Trophoblast cell (in vitro differentiated cells and primary cell): ENCODE measurements around the gene OCIAD1.
A peak's percentile ranks its signal among the peaks of the same experiment; 100 is the strongest.

Experiments used
- DNase-seq, 2 donors: peaks; one replicate each; pipeline ENCODE4 v3.0.0-alpha.2; 2016
- H2AFZ ChIP-seq: 2 replicates; pipeline ENCODE4 v1.6.1; 2013; ENCODE audit warnings: low read length, moderate library complexity, mild to moderate bottlenecking; ENCODE audit not compliant: insufficient read depth, poor library complexity
- H2AK5ac ChIP-seq: 2 replicates; pipeline ENCODE4 v1.6.1; 2013; ENCODE audit warnings: mild to moderate bottlenecking, low read length
- H2BK120ac ChIP-seq: 2 replicates; pipeline ENCODE4 v1.6.1; 2013; ENCODE audit warnings: low read length, mild to moderate bottlenecking, moderate library complexity; ENCODE audit not compliant: insufficient read depth, poor library complexity
- H2BK12ac ChIP-seq: 2 replicates; pipeline ENCODE4 v1.6.1; 2013; ENCODE audit warnings: mild to moderate bottlenecking, low read length, moderate library complexity
- H2BK5ac ChIP-seq: 2 replicates; pipeline ENCODE4 v1.6.1; 2013; ENCODE audit warnings: low read length, low read depth, moderate library complexity, mild to moderate bottlenecking; ENCODE audit not compliant: poor library complexity
- H3K14ac ChIP-seq: 2 replicates; pipeline ENCODE4 v1.6.1; 2013; ENCODE audit warnings: mild to moderate bottlenecking, low read length
- H3K18ac ChIP-seq: 2 replicates; pipeline ENCODE4 v1.6.1; 2013; ENCODE audit warnings: mild to moderate bottlenecking, low read length
- H3K23ac ChIP-seq: 2 replicates; pipeline ENCODE4 v1.6.1; 2013; ENCODE audit warnings: low read length
- H3K27ac ChIP-seq: 2 replicates; pipeline ENCODE4 v1.5.1; 2013; ENCODE audit warnings: low read depth, mild to moderate bottlenecking, inconsistent platforms, low read length, moderate library complexity
- H3K27me3 ChIP-seq: 2 replicates; pipeline ENCODE4 v1.6.1; 2013; ENCODE audit warnings: inconsistent platforms, mild to moderate bottlenecking, low read length, moderate library complexity; ENCODE audit not compliant: insufficient read depth
- H3K36me3 ChIP-seq, 2 experiments: 1 replicate in 1 of 2; 2 replicates in 1 of 2; pipeline ENCODE4 v1.6.1; 2013; ENCODE audit warnings: low read length in 2 of 2, mild to moderate bottlenecking in 2 of 2, moderate library complexity in 1 of 2; ENCODE audit not compliant: insufficient read depth in 2 of 2, control insufficient read depth in 1 of 2
- H3K4ac ChIP-seq: 2 replicates; pipeline ENCODE4 v1.6.1; 2013; ENCODE audit warnings: low read depth, mild to moderate bottlenecking, low read length, moderate library complexity
- H3K4me1 ChIP-seq, 2 experiments: 1 replicate in 1 of 2; 2 replicates in 1 of 2; pipeline ENCODE4 v1.6.1; 2013; ENCODE audit warnings: low read length in 2 of 2, mild to moderate bottlenecking in 2 of 2, moderate library complexity in 1 of 2; ENCODE audit not compliant: insufficient read depth in 2 of 2, control insufficient read depth in 1 of 2
- H3K4me2 ChIP-seq: 2 replicates; pipeline ENCODE4 v1.6.1; 2013; ENCODE audit warnings: inconsistent platforms, mild to moderate bottlenecking, low read length, moderate library complexity
- H3K4me3 ChIP-seq: 2 replicates; pipeline ENCODE4 v1.5.1; 2013; ENCODE audit warnings: mild to moderate bottlenecking, low read depth, low read length, inconsistent platforms
- H3K79me1 ChIP-seq: one replicate; pipeline ENCODE4 v1.6.1; 2013; ENCODE audit warnings: low read length
- H3K79me2 ChIP-seq: 2 replicates; pipeline ENCODE4 v1.6.1; 2013; ENCODE audit warnings: low read length, mild to moderate bottlenecking; ENCODE audit not compliant: control insufficient read depth, insufficient read depth, poor library complexity
- H3K9ac ChIP-seq: 2 replicates; pipeline ENCODE4 v1.6.1; 2013; ENCODE audit warnings: mild to moderate bottlenecking, low read length
- H3K9me3 ChIP-seq: 2 replicates; pipeline ENCODE4 v1.6.1; 2013; ENCODE audit warnings: low read depth, mild to moderate bottlenecking, control low read depth, inconsistent platforms, low read length; ENCODE audit not compliant: insufficient read depth
- H4K12ac ChIP-seq: 2 replicates; pipeline ENCODE4 v1.6.1; 2013; ENCODE audit warnings: low read depth, mild to moderate bottlenecking, low read length, moderate library complexity
- H4K8ac ChIP-seq: 2 replicates; pipeline ENCODE4 v1.6.1; 2013; ENCODE audit warnings: low read depth, mild to moderate bottlenecking, low read length, moderate library complexity
- H4K91ac ChIP-seq: one replicate; pipeline ENCODE4 v1.6.1; 2013; ENCODE audit warnings: low read depth, mild to moderate bottlenecking, low read length, moderate library complexity
- WGBS: extraction: QIAGEN DNeasy Blood & Tissue Kit; methylation state at CpG from one replicate; pipeline ENCODE4 v1.1.7; 2013; ENCODE audit warnings: missing lambda C conversion rate; ENCODE audit not compliant: insufficient read length, insufficient coverage; ENCODE audit errors: extremely low coverage; 5-methylcytosine and 5-hydroxymethylcytosine counted together

The OCIAD1 gene

GRCh38 chr4:48832571-48832970 is 1.7 kb downstream of the OCIAD1 start:
- H4K91ac ChIP-seq, result no peak overlapping the region
- H2BK120ac ChIP-seq, result no peak overlapping the region
- H4K12ac ChIP-seq, result no peak overlapping the region
- H3K4me2 ChIP-seq, result peak overlapping the region; percentile 46
- H2BK12ac ChIP-seq, result no peak overlapping the region
- no peak for DNase-seq
- H3K79me2 ChIP-seq, result peaks cover 5% of the 10 kb centered on the region
- no peak overlapping the region for H2BK5ac ChIP-seq
- H3K36me3 ChIP-seq, result peaks cover 19 to 22% of the 10 kb centered on the region in 2 experiments
- no peak overlapping the region for H4K8ac ChIP-seq
- H3K23ac ChIP-seq, result no peak overlapping the region
- no peak overlapping the region for H2AK5ac ChIP-seq
- no peak overlapping the region for H3K9ac ChIP-seq
- no peak overlapping the region for H3K14ac ChIP-seq
- H3K4me3 ChIP-seq, result no peak overlapping the region
- H3K79me1 ChIP-seq, result peaks cover 6% of the 10 kb centered on the region
- peaks cover under 1% of the 10 kb centered on the region for H3K9me3 ChIP-seq
- peak overlapping the region; percentile 97 for H3K4ac ChIP-seq
- no peak overlapping the region for H3K27ac ChIP-seq
- H3K18ac ChIP-seq, result no peak overlapping the region
- H3K4me1 ChIP-seq, result peaks cover 0 to 4% of the 10 kb centered on the region in 2 experiments
- no peaks in the 10 kb centered on the region for H3K27me3 ChIP-seq
- no peak overlapping the region for H2AFZ ChIP-seq
- no CpG with 5 or more reads among the region's 5 CpGs for WGBS

- H3K36me3 ChIP-seq, result peaks cover 23 to 25% of the 10 kb centered on the region in 2 experiments
- no peaks in the 10 kb centered on the region for H3K27me3 ChIP-seq
- H3K4ac ChIP-seq, result no peak overlapping the region
- no peak overlapping the region for H3K23ac ChIP-seq
- H3K79me2 ChIP-seq, result no peaks in the 10 kb centered on the region
- no peaks in the 10 kb centered on the region for H3K9me3 ChIP-seq
- H2AK5ac ChIP-seq, result no peak overlapping the region
- no peaks in the 10 kb centered on the region for H3K79me1 ChIP-seq
- H3K4me1 ChIP-seq, result peaks cover 0 to 4% of the 10 kb centered on the region in 2 experiments
- no peak overlapping the region for H3K14ac ChIP-seq
- no peak overlapping the region for H2BK12ac ChIP-seq
- no peak overlapping the region for H3K4me2 ChIP-seq
- no peak overlapping the region for H3K27ac ChIP-seq
- H4K12ac ChIP-seq, result no peak overlapping the region
- H3K4me3 ChIP-seq, result no peak overlapping the region
- no peak overlapping the region for H2BK120ac ChIP-seq
- H4K8ac ChIP-seq, result no peak overlapping the region
- no peak overlapping the region for H4K91ac ChIP-seq
- no peak for DNase-seq
- no peak overlapping the region for H3K9ac ChIP-seq
- WGBS, result no CpG with 5 or more reads among the region's 4 CpGs
- no peak overlapping the region for H2BK5ac ChIP-seq
- H3K18ac ChIP-seq, result no peak overlapping the region
- H2AFZ ChIP-seq, result no peak overlapping the region
Measured at GRCh38 chr4:48836658-48837057, 5.8 kb downstream of the OCIAD1 start.

- no peak overlapping the region for H3K4me2 ChIP-seq
- H3K79me1 ChIP-seq, result no peaks in the 10 kb centered on the region
- H3K27ac ChIP-seq, result no peak overlapping the region
- no peak overlapping the region for H3K18ac ChIP-seq
- no peak overlapping the region for H2AK5ac ChIP-seq
- H3K27me3 ChIP-seq, result no peaks in the 10 kb centered on the region
- no peaks in the 10 kb centered on the region for H3K9me3 ChIP-seq
- H4K91ac ChIP-seq, result no peak overlapping the region
- no peaks in the 10 kb centered on the region for H3K79me2 ChIP-seq
- H2BK12ac ChIP-seq, result no peak overlapping the region
- no peak overlapping the region for H3K14ac ChIP-seq
- no peaks in the 10 kb centered on the region for H3K4me1 ChIP-seq
- DNase-seq, result no peak
- peaks cover 9 to 12% of the 10 kb centered on the region in 2 experiments for H3K36me3 ChIP-seq
- no peak overlapping the region for H2AFZ ChIP-seq
- WGBS, result no CpG with 5 or more reads among the region's 9 CpGs
- H4K8ac ChIP-seq, result no peak overlapping the region
- H2BK5ac ChIP-seq, result no peak overlapping the region
- no peak overlapping the region for H3K4me3 ChIP-seq
- H3K4ac ChIP-seq, result no peak overlapping the region
- no peak overlapping the region for H3K23ac ChIP-seq
- H4K12ac ChIP-seq, result no peak overlapping the region
- no peak overlapping the region for H2BK120ac ChIP-seq
- H3K9ac ChIP-seq, result no peak overlapping the region
Measured at GRCh38 chr4:48841045-48841827, 10.3 kb downstream of the OCIAD1 start.

- no peak overlapping the region for H3K23ac ChIP-seq
- H3K27me3 ChIP-seq, result no peaks in the 10 kb centered on the region
- DNase-seq, result no peak
- H4K91ac ChIP-seq, result no peak overlapping the region
- H3K9me3 ChIP-seq, result no peaks in the 10 kb centered on the region
- H2BK12ac ChIP-seq, result no peak overlapping the region
- H3K36me3 ChIP-seq, result peaks cover 4 to 6% of the 10 kb centered on the region in 2 experiments
- no peak overlapping the region for H3K27ac ChIP-seq
- no peaks in the 10 kb centered on the region for H3K4me1 ChIP-seq
- H2AK5ac ChIP-seq, result no peak overlapping the region
- no peaks in the 10 kb centered on the region for H3K79me2 ChIP-seq
- no peak overlapping the region for H3K4me3 ChIP-seq
- no CpG with 5 or more reads among the region's 2 CpGs for WGBS
- no peak overlapping the region for H3K9ac ChIP-seq
- H4K12ac ChIP-seq, result no peak overlapping the region
- peak overlapping the region; percentile 10 for H3K4ac ChIP-seq
- no peak overlapping the region for H3K4me2 ChIP-seq
- no peak overlapping the region for H2BK120ac ChIP-seq
- no peak overlapping the region for H4K8ac ChIP-seq
- H3K14ac ChIP-seq, result no peak overlapping the region
- no peak overlapping the region for H2BK5ac ChIP-seq
- no peak overlapping the region for H2AFZ ChIP-seq
- H3K79me1 ChIP-seq, result no peaks in the 10 kb centered on the region
- no peak overlapping the region for H3K18ac ChIP-seq
Measured at GRCh38 chr4:48844843-48845242, 14.0 kb downstream of the OCIAD1 start.
